Mucosa of gallbladder (tissue), 1 donor: ENCODE results near the gene TMEM200A. TPM values are rescaled to one million over a fixed set of nuclear protein-coding genes. Genes with fewer than 3 reads are reported as not detected.

Experiments
- DNase-seq: peaks from one replicate; pipeline ENCODE4 v3.0.0-alpha.2; 2020; ENCODE audit warnings: low spot score
- total RNA-seq: library from RNA; stranded (reverse); gene quantifications from one replicate; pipeline ENCODE4 v1.2.1, GENCODE V29; 2021
- donor health status: DM: no; HTN: no; CAD: no.

The TMEM200A gene
- total RNA-seq, 1 donor from 2014 or later = 1.9 TPM

GRCh38 chr6:130425537-130425936 is 59.7 kb downstream of the TMEM200A start:
- DNase-seq = no peak

DNA sequence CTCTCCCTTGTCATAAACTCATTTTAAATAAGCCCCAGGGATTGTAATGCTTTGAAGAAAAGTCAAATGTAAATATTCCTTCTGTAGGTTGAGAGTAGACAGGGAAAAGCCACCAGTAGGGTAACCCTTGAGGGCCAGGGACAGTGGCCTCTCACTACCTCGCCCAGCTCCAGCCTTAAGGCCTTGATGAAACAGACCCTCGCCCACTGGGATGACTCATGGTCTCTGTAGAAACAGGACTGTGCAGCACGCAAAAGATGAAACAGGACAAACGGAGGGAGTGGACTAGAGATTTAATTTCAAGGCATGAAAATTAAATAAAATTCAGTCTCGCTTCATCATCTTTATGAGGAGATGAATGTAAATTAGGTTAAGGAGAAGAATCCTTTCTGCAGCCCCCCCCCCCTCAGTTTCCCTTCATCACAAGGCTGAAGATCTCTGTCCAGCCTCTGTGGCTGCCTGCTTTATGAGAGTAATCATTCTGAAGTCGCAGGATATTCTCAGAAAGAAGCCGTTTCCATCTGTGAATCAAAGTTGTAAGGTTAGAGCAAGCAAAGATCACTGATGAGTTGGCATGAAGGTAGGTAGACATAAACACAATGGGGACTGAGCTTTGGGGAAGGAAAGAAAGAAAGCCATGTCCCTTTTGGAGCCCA is 60.4 kb downstream of the TMEM200A start:
- no peak for DNase-seq

- no peak for DNase-seq
Observed at GRCh38 chr6:130431346-130431852, 65.6 kb downstream of the TMEM200A start.

DNA sequence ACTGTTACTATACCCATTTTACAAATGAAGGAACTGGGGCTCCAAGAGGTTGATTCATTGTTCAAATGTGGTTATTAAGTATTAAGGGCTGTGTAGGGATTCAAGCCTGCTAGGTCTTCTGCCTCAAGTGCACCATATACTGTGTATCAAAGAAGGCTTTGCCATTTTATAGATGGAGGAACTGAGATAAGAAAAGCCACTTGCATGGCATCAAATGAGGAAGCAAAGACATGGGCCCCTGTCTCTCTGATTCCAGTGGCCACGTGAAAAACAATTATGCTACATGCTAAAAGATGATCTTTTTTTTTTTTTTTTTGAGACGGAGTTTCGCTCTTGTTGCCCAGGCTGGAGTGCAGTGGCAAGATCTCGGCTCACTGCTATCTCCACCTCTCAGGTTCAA is 67.0 kb downstream of the TMEM200A start:
- no peak for DNase-seq

GRCh38 chr6:130434174-130434873 is 68.5 kb downstream of the TMEM200A start:
- DNase-seq = no peak

GRCh38 chr6:130435181-130435580 is 69.4 kb downstream of the TMEM200A start:
- DNase-seq = no peak

DNA sequence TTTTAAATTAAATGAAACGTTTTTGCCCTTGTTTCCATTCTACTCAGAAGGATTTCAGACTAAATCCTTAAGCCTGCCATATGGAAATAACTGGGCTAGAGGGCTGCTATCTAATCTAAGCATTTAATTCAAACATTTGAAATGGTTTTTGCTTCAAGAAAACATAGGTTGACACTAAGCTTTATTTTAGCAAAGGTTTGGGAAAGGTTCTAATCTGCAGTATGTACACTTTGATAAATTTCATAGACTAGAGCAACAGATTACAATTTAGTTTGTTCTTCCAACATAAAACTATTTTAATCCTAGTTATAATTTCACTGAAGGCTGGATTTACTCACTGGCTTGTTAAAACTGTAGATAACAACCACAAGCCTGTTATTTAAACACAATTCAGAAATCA is 72.1 kb downstream of the TMEM200A start:
- no peak for DNase-seq

GRCh38 chr6:130447374-130447773 is 81.6 kb downstream of the TMEM200A start:
- DNase-seq = no peak

- DNase-seq = no peak
Observed at GRCh38 chr6:130452336-130452735, 86.5 kb downstream of the TMEM200A start.

DNA sequence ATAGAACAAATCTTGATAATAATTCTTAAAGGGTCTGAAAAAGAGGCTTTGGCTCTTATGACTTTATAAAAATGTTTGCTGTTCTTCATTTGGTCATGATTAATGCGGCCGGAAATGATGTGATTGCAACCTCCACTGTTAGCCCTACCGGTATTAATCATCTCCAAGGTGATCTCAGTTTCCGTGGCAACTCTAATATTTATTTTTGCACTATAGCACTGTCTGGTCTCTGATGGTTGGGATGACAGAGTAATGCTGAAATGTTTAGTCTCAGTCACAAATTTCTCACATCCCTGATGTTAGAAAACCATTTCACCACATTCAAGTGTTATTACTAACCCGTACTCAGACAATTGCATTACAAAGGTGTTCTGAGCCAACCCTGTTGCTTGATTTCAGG is 87.4 kb downstream of the TMEM200A start:
- DNase-seq = no peak

- DNase-seq = no peak
Observed at GRCh38 chr6:130457605-130458004, 91.8 kb downstream of the TMEM200A start.

- DNase-seq = no peak
Observed at GRCh38 chr6:130459316-130459715, 93.5 kb downstream of the TMEM200A start.

DNA sequence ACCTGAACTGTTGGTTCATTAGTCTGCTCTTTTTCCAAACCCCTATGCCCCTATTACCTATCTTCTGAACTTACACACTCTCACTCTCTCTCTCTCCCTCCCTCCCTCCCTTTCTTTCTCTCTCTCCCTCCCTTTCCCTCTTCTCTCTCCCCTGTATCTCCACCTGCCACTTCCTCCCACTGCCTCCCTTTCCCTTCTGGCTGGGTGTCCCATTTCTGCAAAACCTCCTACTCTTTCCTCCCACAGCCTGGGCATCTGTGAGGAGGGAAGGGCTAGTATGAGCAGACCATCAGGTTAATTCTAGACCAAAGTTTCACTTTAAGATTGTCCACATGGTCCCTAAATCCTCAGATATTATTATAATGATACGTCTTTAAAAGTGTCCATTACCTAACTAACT is 95.1 kb downstream of the TMEM200A start:
- no peak for DNase-seq

GRCh38 chr6:130466052-130466747 is 100.4 kb downstream of the TMEM200A start:
- DNase-seq = no peak

DNA sequence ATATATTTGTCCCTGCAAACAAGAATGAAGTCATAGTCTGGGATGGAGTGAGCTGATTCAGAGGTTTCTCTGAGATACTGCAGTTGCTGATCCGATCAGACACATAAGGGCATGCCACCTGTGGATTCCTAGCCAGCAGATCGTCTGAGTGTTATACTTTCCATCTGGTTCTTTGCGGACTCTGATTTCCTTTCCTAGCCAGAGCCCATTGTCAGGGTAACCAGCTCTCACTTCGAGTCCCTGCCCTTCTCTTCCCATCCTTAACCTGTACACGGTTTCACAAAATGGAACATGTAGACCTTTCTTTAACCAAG is 100.9 kb downstream of the TMEM200A start:
- DNase-seq = no peak

GRCh38 chr6:130467146-130468050 is 101.6 kb downstream of the TMEM200A start:
- no peak for DNase-seq

- no peak for DNase-seq
Observed at GRCh38 chr6:130470766-130471165, 104.9 kb downstream of the TMEM200A start.

DNA sequence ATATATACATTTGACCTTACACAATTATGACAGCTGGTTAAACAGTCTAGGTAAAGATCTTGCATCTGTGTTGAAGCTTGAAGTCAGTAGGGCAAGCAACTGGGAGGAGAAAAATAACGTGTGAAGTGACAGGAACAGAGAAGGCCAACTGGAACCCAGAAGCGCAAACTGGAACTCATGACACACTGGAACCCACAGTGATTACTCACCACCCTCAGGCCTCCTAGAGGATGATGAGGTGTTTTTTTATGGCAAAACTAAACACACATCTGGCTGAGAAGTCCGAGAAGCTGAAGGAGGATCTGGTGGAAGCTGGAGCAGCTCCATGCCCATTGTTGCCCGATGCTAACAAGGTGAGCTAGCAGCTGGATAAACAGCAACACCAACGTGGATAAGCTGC is 108.1 kb downstream of the TMEM200A start:
- no peak for DNase-seq

- no peak for DNase-seq
Observed at GRCh38 chr6:130482645-130483390, 117.0 kb downstream of the TMEM200A start.

- DNase-seq = no peak
Observed at GRCh38 chr6:130485870-130486269, 120.1 kb downstream of the TMEM200A start.

GRCh38 chr6:130486417-130486816 is 120.6 kb downstream of the TMEM200A start:
- no peak for DNase-seq
